ENCODE measurements around the gene RPL27.
A peak's percentile ranks its signal among the peaks of the same experiment; 100 is the strongest.

The RPL27 gene

GRCh38 chr17:43024407-43025289 is 26.4 kb downstream of the RPL27 start, which contains the start of gene RND2:
Gene RND2, plus strand, starts transcription at chr17:43025231. Its CDS starts 117 bp downstream, at chr17:43025348.
- peak within 1 kb of the TSS; percentile 88 for H3K4me3 Mint-ChIP-seq
- H3K9me3 Mint-ChIP-seq = no peaks in the 10 kb centered on the region
- H3K27ac Mint-ChIP-seq = peak within 1 kb of the TSS; percentile 91
- H3K36me3 Mint-ChIP-seq = peaks cover 23% of the 10 kb centered on the region
- DNase-seq (ENCODE audit: low spot score in 2 of 2) (peak; percentile 68 to 89), ATAC-seq (peak; percentile 71)
- H3K4me1 Mint-ChIP-seq = peaks cover 22% of the 10 kb centered on the region

- DNase-seq (ENCODE audit: low spot score in 2 of 2) (no peak), ATAC-seq (no peak)
- H3K4me1 Mint-ChIP-seq = peaks cover 16% of the 10 kb centered on the region
- H3K27ac Mint-ChIP-seq = peak overlapping the region; percentile 91
- peaks cover 23% of the 10 kb centered on the region for H3K36me3 Mint-ChIP-seq
- H3K9me3 Mint-ChIP-seq = no peaks in the 10 kb centered on the region
- peak overlapping the region; percentile 88 for H3K4me3 Mint-ChIP-seq
Measured at GRCh38 chr17:43025290-43025657, 27.1 kb downstream of the RPL27 start.

- DNase-seq (ENCODE audit: low spot score in 2 of 2) = no peak
- Mint-ChIP-seq H3K27ac (no peak overlapping the region), H3K4me3 (peak overlapping the region; percentile 88), H3K4me1 (peaks cover 14% of the 10 kb centered on the region), H3K36me3 (peaks cover 23% of the 10 kb centered on the region), H3K9me3 (no peaks in the 10 kb centered on the region)
- ATAC-seq = no peak
Measured at GRCh38 chr17:43025766-43026537, 27.7 kb downstream of the RPL27 start.

- H3K27ac Mint-ChIP-seq = no peak overlapping the region
- no peaks in the 10 kb centered on the region for H3K9me3 Mint-ChIP-seq
- H3K36me3 Mint-ChIP-seq = peaks cover 22% of the 10 kb centered on the region
- DNase-seq (ENCODE audit: low spot score in 2 of 2) (no peak), ATAC-seq (no peak)
- H3K4me3 Mint-ChIP-seq = no peak overlapping the region
- peaks cover 10% of the 10 kb centered on the region for H3K4me1 Mint-ChIP-seq
Measured at GRCh38 chr17:43026595-43026994, 28.4 kb downstream of the RPL27 start.

GRCh38 chr17:43027091-43028032 is 29.1 kb downstream of the RPL27 start:
- Mint-ChIP-seq H3K4me1 (peaks cover 10% of the 10 kb centered on the region), H3K4me3 (no peak overlapping the region), H3K36me3 (peaks cover 17% of the 10 kb centered on the region), H3K27ac (no peak overlapping the region), H3K9me3 (no peaks in the 10 kb centered on the region)
- DNase-seq (ENCODE audit: low spot score in 2 of 2) (no peak), ATAC-seq (no peak)

GRCh38 chr17:43028221-43028861 is 30.1 kb downstream of the RPL27 start:
- Mint-ChIP-seq H3K9me3 (no peaks in the 10 kb centered on the region), H3K4me1 (peaks cover 10% of the 10 kb centered on the region), H3K4me3 (no peak overlapping the region), H3K27ac (no peak overlapping the region), H3K36me3 (peaks cover 17% of the 10 kb centered on the region)
- DNase-seq (ENCODE audit: low spot score in 2 of 2) (no peak), ATAC-seq (no peak)

GRCh38 chr17:43030137-43030767 is 32.0 kb downstream of the RPL27 start:
- no peaks in the 10 kb centered on the region for H3K9me3 Mint-ChIP-seq
- ATAC-seq = no peak
- H3K36me3 Mint-ChIP-seq = peaks cover 10% of the 10 kb centered on the region
- H3K27ac Mint-ChIP-seq = no peak overlapping the region
- no peaks in the 10 kb centered on the region for H3K4me1 Mint-ChIP-seq
- H3K4me3 Mint-ChIP-seq = no peak overlapping the region
- no peak for DNase-seq (ENCODE audit: low spot score in 2 of 2)

- DNase-seq (ENCODE audit: low spot score in 2 of 2) (no peak), ATAC-seq (no peak)
- Mint-ChIP-seq H3K9me3 (no peaks in the 10 kb centered on the region), H3K4me1 (no peaks in the 10 kb centered on the region), H3K27ac (no peak overlapping the region), H3K4me3 (no peak overlapping the region), H3K36me3 (no peaks in the 10 kb centered on the region)
Measured at GRCh38 chr17:43031666-43032065, 33.4 kb downstream of the RPL27 start.

- DNase-seq (ENCODE audit: low spot score in 2 of 2) = no peak
- no peaks in the 10 kb centered on the region for H3K4me1 Mint-ChIP-seq
- ATAC-seq = no peak
- no peak overlapping the region for H3K4me3 Mint-ChIP-seq
- no peaks in the 10 kb centered on the region for H3K9me3 Mint-ChIP-seq
- no peaks in the 10 kb centered on the region for H3K36me3 Mint-ChIP-seq
- H3K27ac Mint-ChIP-seq = peak overlapping the region; percentile 34
Measured at GRCh38 chr17:43033948-43034881, 36.0 kb downstream of the RPL27 start.

GRCh38 chr17:43034894-43035293 is 36.7 kb downstream of the RPL27 start:
- ATAC-seq (no peak), DNase-seq (ENCODE audit: low spot score in 2 of 2) (no peak)
- Mint-ChIP-seq H3K4me1 (no peaks in the 10 kb centered on the region), H3K9me3 (no peaks in the 10 kb centered on the region), H3K4me3 (no peak overlapping the region), H3K27ac (peak overlapping the region; percentile 4), H3K36me3 (no peaks in the 10 kb centered on the region)

GRCh38 chr17:43039646-43040045 is 41.4 kb downstream of the RPL27 start:
- Mint-ChIP-seq H3K9me3 (no peaks in the 10 kb centered on the region), H3K27ac (no peak overlapping the region), H3K36me3 (no peaks in the 10 kb centered on the region), H3K4me3 (no peak overlapping the region), H3K4me1 (no peaks in the 10 kb centered on the region)
- ATAC-seq (no peak), DNase-seq (ENCODE audit: low spot score in 2 of 2) (no peak)

GRCh38 chr17:43040655-43041054 is 42.4 kb downstream of the RPL27 start:
- Mint-ChIP-seq H3K4me1 (no peaks in the 10 kb centered on the region), H3K27ac (no peak overlapping the region), H3K9me3 (no peaks in the 10 kb centered on the region), H3K4me3 (no peak overlapping the region), H3K36me3 (peaks cover 9% of the 10 kb centered on the region)
- ATAC-seq = no peak
- no peak for DNase-seq (ENCODE audit: low spot score in 2 of 2)

- H3K27ac Mint-ChIP-seq = peak overlapping the region; percentile 14
- no peak for DNase-seq (ENCODE audit: low spot score in 2 of 2)
- no peak for ATAC-seq
- no peak overlapping the region for H3K4me3 Mint-ChIP-seq
- H3K4me1 Mint-ChIP-seq = no peaks in the 10 kb centered on the region
- H3K36me3 Mint-ChIP-seq = peaks cover 24% of the 10 kb centered on the region
- H3K9me3 Mint-ChIP-seq = no peaks in the 10 kb centered on the region
Measured at GRCh38 chr17:43042025-43042628, 43.9 kb downstream of the RPL27 start.

All from stimulated activated effector memory CD8-positive, alpha-beta T cell treated with anti-CD3 and anti-CD28 coated beads, Interleukin-12 subunit alpha, Interleukin-12 subunit beta, amount 100 ng/mL, for 72 hours (primary cell).